Stimulated activated CD8-positive, alpha-beta memory T cell treated with anti-CD3 and anti-CD28 coated beads, Interleukin-12 subunit alpha, Interleukin-12 subunit beta, amount 100 ng/mL, for 24 hours (primary cell): ENCODE results near the gene SH3BP1.
"Not testable (repeated sequence)": the region's sequence is repeated elsewhere in the genome, so short reads cannot be mapped to it uniquely, and the experiment has no call there.

Experiments
- DNase-seq: peaks from one replicate; pipeline ENCODE4 v3.0.0-alpha.2; 2020; ENCODE audit errors: extremely low read depth

SH3BP1 gene

DNA sequence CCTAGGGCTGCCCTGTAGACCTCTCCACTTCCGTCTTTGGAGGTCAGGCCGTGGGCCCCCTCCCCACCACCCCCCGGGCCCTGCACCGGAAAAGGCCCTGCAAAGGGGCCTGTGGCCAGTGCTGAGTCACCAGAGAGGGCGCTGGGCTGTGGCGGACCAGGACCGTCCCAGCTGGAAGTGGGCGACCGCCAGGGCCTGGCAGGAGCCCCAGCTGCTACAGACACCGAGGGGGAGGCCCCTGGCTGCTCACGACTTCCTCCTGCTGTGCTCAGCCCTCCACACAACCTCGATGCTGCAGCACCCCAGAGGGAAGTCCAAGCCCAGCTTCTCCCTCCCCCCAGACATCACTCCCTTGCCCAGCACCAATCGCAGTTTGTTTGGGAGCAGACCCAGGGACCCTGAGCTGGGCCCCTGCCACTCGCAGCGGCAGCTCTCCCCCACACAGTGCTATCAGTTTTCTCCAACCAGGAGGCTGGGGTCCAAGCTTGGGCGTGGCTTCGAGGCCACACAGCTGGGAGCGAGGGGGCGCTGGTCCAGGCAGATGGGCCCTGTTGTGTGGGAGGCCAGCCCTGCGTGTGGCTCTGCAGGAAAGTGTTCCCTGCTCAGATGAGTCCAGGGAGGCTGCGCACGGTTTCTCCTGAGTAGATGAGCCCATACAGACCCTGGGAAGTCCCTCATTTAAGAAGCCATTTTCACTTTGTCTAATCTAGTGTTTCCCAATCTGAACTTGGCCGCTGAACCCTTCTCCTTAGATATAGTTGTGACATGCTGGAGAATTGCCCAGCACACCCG is 5.6 kb upstream of the SH3BP1 start:
- DNase-seq: no peak

DNA sequence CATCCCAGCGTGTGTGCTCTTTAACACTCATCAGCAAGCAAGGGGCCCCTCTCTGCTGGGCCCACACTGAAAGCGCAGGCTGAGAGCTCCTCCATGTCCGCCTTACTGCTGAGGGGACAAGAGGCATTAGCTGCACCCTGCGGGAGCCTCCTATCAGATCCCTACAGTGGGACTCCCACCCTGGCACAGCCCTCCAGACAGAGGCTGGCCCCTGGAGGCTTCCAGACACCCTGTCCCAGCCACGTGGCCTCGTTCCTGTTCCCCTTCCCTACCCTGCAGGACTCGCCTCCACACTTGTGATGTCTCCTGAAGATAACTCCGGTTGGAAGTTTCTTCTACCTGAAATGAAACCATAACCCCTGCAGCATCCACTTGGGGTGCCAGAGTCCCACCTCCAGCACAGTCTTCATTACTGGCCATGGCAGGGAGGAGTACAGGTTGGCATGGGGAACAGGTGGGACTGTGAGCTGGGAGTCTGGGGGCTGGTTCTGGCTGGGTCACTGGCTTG is 5.0 kb upstream of the SH3BP1 start:
- DNase-seq: no peak

DNA sequence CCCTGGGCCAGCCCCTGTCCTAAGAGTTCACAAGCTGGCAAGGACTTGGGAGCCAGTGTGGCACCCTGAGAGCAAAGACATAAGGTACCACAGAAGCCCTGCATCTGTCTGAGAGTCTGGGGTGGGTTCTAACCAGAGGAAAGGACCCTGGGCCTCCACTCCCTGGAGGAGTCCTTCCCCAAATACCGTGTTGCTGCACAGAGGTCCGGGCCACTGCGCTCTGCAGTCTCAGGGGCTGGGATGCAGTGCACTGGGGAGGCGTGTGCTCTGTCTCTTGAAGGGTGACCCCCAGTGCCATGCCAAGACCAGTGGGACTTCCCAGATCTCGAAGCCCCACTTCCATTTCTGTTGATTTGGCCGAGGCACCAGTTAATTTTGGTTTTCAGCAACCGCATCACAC is 4.3 kb upstream of the SH3BP1 start:
- no peak for DNase-seq

DNA sequence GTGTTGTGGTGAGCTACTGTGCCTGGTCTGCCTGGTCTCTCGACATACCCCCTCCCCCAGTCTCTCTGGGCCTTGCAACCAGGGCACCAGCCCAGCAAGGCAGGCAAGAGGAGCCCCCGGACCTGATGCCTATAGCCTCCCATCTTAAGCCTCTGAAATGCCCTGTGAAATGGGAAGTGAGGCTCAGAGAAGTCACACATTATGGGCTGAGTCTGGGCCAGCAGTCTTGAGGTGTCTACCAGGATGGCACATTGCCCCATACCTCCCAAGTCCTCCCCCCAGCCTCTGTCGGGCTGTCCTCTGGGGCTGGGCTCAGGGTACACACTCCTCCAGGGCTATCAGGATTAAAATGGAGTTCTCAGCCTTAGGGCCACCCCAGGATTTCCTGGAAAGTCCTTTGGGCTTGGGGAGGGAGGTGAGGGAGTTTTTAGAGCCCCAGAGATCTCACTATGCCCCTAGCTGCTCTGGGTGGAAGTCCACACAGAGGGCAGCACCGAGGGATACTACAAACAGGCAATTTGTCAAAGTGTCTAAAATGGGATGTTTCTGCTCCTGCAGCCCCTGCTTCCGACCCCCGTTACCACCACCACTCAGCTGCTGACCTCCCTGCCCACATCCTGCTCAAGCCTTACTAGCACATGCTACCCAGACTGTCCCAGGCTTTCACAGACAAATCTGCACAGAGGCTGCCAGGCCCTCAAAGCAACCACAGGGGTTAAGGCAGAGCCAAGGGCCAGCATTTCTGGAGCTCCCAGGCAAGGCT is 3.1 kb upstream of the SH3BP1 start:
- no peak for DNase-seq

DNA sequence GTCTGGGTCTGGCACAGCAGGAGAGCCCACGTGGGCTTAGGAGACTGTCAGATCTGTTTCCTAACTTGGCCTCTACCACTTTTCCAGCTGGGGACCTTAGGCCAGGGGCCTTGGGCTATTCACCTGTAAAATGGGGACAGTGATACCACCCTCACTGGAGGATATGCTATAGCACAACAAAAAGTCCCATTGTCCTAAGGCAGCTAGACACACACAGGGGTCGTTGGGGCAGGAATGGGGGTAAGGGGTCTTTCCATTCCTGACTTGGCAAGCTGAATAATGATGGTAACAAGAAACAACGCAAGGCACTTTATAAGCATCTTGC is 2.6 kb upstream of the SH3BP1 start:
- DNase-seq: no peak

DNA sequence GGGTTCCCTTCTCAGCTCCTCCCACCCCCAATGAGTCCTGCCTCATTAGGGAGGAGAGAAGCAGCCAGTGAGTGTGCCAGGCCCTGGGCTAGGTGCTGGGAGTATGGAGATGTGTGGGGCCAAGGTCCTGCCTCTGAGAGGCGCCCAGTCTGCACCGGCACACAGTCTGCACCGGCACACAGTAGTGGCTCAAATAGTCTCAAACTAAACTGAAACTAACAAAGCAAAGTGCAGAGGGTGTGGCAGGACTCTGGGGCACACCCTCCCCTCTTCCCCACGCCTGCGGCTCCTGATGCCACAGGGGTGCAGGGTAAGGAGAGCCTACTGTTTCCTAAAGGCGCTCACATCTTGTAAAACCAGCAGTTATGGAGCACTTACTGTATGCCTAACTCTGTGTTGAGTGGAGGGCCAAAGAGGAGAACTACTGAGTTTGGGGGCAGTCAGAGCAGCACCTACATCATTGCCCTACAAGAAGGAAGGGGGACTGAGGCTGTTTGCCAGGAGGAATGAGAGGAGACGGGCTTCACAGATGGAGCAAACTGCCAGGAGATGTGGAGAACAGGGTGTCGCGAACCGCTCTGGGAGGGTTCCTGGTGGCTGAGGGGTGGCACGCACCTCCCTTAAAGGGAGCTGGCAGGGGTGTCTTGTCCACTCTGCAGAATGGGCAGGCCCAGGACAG is 939 bp upstream of the SH3BP1 start:
- DNase-seq: no peak

DNA sequence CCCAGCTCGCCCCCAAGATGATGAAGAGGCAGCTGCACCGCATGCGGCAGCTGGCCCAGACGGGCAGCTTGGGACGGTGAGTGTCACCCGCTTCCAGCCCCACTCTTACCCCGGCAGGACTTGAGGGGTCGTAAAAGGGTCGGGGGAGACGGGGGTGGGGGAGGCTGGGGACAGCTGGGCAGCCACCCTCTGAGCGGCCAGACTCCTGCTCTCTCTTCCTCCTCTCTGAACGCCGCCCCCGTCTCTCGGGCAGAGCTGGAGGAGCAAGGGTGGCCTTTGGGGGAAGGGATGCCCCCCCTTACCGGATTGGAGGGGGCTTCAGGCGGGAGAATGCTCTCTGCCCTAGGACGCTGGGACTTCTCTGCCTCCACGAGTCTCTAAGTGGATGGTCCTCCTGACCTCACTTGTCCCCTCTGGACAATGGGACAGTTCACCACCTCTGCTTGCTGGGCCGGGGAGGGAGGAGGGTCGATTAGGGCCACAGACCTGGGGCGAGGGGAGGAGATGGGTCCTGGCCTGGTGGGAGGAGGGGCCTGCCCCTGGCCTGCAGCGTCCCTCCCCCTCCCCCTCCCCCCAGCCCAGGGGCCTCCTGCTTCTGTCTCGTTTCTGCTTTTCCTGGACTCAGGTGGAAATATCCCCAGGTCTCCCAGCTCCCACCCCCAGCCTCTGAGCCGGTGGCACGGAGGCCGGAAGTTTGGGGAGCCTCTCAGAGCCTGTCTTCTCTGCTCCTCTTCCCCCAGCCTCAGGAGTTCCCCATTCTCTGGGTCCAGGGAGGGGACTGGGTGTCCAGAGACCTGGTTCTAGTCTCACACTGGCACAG is 512 bp downstream of the SH3BP1 start:
- no peak for DNase-seq

DNA sequence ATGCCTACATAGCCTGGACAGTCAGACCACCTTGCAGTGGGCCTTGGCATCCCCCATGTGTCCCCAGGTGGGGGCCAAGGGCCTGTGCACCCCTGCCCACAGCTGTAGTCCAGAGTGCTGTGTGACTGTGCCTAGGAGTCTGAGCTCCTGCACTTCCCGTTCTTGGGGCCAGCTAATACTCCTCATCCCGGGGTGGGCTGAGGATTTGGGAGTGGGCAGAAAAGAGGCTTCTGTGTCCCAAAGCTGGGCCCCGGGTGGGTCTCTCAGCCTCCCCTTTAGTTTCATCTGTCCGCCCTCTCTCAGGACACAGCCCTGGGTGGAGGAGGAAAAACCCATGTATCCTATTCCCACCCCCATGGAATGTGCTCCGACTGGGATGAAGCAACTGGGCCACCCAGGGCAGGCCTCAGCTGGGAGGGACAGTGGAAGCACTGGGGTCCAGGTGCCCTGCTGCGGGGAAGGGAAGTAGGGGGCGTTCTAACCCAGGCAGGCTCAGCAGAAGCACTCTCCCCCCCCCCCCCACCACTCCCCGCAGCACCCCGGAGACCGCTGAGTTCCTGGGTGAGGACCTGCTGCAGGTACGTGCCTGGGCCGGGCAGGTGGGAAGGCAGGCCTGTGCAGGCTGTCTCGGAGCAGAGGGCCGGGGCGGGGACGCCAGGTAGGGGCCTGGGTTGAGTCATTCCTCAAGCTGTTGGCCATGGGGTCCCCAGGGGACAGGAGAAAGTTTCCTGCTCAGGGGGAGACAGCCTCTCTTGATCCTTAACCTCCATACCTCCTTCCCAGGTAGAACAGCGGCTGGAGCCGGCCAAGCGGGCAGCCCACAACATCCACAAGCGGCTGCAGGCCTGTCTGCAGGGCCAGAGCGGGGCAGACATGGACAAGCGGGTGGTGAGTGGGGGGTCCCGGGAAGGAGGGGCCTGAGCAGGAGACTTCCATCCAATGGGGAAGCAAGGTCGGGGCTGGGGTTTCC is 1.4 kb downstream of the SH3BP1 start:
- DNase-seq: no peak

DNA sequence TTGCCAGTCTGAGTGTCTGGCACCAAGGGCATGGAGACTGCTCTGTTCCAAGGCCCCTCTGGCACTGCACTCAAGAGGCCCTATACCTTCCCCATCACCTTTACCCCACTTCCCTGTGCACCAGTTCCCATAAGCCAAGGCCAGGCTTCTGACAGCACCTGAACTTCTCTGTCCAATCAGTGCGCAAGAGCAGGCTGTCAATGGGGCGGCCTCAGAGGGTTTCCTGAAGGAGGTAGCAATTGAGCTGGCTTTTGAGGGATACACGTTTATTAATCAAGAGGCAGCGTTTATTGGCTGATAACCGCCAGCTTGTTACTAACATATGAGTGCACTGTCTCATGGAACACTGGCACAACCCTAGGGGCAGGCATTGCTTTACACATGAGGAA is 2.1 kb downstream of the SH3BP1 start:
- no peak for DNase-seq

DNA sequence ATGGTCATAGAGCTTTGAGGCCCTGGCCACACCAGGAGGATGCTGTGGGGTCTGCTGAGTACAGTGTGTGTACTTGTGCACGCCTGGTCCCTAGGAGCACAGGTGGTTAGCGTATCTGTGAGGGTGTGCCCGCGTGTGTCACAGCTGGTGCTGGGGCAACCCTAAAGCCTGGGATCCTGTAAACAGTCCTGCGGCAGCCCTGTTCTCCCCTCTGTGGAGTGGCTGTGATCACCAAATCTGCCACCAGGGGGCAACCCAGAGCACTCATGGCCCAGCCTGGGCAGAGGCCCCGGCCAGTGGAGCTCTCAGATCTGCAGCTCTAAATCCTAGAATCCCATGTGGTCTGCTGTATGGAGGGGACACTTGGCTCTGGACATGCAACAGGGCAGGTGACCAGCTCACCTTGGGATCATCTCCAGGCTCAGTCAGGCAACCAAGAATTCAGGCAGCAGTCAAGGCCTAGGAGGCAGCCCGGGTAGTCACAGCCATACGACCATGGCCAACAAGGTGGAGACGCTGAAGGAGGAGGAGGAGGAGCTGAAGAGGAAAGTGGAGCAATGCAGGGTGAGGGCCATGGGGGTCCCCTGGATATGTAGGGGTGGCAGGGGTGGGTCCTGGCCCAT is 3.9 kb downstream of the SH3BP1 start:
- DNase-seq: peak; percentile 57

DNA sequence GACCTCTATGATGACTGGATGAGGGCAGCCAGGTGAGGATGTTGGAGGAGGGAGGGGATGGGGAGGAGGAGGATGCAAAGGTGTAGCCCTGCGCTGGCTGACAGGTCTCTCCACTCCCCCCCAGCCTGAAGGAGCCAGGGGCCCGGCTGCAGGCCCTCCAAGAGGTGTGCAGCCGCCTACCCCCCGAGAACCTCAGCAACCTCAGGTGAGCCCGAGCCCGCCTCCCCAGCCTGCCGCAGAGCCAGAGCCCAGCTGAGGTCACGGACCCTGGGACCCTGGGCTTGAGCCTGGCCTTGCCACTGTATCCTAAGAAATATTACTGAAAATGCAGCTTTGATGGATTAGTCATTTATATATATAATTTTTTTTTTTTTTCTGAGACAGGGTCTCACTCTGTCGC is 7.8 kb downstream of the SH3BP1 start:
- no peak for DNase-seq

DNA sequence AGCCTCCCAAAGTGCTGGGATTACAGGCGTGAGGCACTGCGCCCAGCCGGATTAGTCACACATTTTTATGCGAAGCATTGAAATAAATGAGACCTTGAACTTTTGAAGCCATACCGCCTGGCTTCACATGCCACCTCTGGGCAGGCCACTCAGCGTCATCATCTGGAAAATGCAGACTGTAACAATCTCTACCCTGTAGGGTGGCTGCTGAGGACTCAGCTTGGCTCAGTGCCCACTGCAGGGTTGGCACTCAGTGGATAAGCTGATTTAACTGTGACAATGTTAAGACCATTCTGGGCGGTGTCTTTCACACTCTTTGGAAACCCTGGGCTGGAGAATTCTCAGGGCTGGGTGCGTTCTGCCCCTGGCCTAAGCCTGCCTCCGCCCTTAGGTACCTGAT is 8.5 kb downstream of the SH3BP1 start:
- DNase-seq: no peak

DNA sequence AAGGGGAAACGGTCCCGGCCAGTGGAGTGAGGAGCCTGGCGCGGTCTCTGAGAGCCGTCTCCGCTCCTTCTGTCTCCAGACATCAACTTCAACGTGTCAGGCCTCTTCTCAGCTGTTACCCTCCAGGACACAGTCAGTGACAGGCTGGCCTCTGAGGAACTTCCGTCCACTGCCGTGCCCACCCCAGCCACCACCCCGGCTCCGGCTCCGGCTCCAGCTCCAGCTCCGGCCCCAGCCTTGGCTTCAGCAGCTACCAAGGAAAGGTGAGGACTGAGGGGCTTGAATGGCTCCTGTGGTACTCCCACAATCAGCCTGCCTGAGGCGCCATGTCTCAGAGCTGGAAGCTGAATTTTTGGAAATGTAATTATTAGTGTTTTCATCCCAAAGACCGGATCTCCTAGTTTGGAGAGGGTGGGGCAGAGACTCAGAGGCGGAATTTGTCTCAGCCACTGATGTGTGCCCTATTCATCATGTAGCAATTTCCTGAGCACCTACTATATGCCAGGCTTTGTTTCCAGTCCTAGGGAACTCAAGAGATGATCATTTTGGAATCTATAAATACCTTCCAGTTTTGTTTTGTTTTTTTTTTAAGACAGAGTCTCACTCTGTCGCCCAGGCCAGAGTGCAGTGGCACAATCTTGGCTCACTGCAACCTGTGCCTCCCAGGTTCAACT is 11.1 kb downstream of the SH3BP1 start:
- no peak for DNase-seq

DNA sequence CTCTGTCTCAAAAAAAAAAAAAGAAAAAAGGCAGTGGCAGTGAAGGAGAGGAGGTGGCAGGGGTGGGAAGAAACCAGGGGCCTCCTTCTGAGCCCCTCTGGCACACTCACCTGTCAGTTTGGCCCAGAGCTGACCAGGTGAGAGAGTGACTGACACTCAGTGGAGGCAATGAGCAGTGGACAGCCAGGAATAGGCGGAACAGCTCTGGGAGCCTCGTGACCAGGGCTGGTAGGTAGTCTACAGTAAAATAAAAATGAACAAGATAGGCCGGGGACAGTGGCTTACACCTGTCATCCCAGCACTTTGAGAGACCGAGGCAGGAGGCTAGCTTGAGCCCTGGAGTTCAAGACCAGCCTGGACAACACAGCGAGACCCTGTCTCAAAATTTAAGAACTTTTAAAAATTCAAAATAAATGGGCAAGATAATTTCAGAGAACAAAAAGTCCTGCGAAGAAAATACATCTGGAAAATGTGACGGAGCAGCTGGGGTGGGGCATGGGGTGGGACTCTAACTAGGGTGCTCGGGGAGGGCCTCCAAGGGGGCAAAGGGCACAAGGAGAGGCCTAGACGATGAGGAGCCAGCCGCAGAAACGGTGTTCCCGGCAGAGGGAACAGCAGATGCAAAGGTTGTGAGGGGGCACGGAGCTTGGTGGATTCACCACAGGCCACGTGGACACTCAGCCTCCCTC is 15.2 kb downstream of the SH3BP1 start:
- DNase-seq: no peak

DNA sequence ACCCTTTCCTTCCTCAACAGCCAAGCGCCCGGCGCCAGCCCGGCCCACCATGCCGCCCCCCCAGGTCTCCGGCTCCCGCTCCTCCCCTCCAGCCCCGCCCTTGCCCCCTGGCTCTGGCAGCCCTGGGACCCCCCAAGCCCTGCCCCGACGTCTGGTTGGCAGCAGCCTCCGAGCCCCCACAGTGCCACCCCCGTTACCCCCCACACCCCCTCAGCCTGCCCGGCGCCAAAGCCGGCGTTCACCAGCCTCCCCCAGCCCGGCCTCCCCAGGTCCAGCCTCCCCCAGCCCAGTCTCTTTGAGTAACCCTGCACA is 15.7 kb downstream of the SH3BP1 start:
- DNase-seq: no peak

DNA sequence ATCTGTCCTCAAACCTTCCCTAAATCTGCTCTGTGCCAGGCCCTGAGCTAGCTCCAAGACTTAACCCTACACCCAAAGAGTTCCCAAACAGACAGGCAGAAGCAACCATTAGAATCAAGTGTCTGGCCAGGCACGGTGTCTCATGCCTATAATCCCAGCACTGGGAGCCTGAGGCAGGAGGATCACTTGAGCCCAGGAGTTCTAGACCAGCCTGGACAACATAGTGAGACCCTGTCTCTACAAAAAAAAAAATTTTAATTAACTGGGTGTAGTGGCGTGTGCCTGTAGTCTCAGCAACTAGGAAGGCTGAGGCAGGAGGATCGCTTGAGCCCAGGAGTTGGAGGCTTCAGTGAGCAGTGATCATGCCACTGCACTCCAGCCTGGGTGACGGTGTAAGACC is 17.1 kb downstream of the SH3BP1 start:
- not testable (repeated sequence) for DNase-seq

DNA sequence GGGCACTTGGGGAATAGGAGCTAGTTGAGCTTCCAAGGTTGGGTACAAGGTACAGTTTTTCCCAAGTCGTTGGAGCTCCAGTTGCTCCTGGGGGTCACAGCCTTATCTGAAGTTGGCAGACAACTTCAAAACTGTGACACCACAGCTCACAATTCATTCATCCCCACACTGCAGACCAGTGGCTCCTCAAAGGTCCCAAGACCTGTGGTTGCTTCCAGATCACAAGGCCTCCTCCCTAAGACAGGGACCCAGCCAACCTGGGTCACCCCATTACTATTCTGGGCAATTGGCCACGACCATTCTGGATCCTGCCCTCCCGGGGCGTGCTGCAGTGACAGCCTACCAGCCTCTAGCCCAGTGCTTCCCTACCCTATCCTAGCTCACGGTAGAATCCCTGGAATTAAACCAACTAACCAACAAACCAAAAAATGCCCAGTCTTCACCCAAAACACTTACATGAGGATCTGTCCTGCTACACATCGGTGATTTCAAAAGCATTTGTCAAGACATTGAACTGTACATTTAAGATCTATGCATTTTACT is 18.2 kb downstream of the SH3BP1 start:
- DNase-seq: no peak

DNA sequence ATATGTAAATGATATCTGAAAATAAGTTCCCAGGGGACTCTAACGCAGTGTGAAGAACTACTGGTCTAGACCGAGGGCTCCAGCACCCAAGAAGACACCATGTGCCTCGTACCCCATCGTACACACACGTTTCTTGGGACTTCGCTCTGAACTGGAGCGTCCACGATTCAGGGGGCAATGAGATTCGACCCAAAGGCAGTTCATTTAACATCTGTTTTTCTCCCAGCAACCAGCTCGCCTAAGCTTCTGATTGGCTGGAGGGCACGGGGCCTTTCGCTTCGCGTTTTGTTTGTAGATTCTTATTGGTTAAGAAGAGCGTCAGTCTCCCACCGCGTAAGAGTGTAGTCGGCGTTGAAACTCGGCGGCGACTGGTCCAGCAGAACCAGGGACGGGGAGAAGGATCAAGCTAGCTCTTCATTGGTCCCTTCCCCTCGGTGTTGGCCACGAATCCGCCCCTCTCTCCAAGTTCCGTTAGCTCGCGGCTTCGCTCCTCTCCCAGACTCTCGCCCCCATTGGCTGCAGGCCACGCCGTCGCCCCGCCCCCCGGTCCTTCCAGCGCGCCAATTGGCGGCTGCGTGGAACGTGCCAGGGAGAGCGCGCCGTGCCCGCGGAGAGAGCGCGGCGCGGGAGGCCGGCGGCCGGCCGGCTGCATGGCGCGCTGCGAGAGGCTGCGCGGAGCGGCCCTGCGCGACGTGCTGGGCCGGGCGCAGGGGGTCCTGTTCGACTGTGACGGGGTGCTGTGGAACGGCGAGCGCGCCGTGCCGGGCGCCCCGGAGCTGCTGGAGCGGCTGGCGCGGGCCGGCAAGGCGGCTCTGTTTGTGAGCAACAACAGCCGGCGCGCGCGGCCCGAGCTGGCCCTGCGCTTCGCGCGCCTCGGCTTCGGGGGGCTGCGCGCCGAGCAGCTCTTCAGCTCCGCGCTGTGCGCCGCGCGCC is 18.9 kb downstream of the SH3BP1 start, which contains the start of gene PDXP:
PDXP (plus strand) TSS at position 591 of the 933 bp plus-strand sequence; CDS start at position 651, 60 bp downstream.
- peak; percentile 98 for DNase-seq
